Choroid plexus epithelial cell (primary cell): Measurements from ENCODE around the gene CDK8.
"Not testable (repeated sequence)": the region's sequence is repeated elsewhere in the genome, so short reads cannot be mapped to it uniquely, and the experiment has no call there.

ENCODE experiments used
- DNase-seq: peaks from one replicate; pipeline ENCODE4 v3.0.0-alpha.2; 2010; ENCODE audit warnings: low read depth
- H3K4me3 ChIP-seq: 2 replicates; pipeline ENCODE4 v1.5.1; 2011; ENCODE audit warnings: low read depth, mild to moderate bottlenecking, control low read depth, low read length, moderate library complexity
- TF ChIP-seq, protein P1 (sequence below): conservative IDR thresholded peaks from 2 replicates; pipeline ENCODE4 v1.5.1; 2011; ENCODE audit warnings: low read depth, mild to moderate bottlenecking, control low read depth, inconsistent platforms, low read length, moderate library complexity

Gene CDK8

GRCh38 chr13:26266311-26266710 is 12.4 kb downstream of the CDK8 start:
- TF ChIP-seq, protein P1, sequence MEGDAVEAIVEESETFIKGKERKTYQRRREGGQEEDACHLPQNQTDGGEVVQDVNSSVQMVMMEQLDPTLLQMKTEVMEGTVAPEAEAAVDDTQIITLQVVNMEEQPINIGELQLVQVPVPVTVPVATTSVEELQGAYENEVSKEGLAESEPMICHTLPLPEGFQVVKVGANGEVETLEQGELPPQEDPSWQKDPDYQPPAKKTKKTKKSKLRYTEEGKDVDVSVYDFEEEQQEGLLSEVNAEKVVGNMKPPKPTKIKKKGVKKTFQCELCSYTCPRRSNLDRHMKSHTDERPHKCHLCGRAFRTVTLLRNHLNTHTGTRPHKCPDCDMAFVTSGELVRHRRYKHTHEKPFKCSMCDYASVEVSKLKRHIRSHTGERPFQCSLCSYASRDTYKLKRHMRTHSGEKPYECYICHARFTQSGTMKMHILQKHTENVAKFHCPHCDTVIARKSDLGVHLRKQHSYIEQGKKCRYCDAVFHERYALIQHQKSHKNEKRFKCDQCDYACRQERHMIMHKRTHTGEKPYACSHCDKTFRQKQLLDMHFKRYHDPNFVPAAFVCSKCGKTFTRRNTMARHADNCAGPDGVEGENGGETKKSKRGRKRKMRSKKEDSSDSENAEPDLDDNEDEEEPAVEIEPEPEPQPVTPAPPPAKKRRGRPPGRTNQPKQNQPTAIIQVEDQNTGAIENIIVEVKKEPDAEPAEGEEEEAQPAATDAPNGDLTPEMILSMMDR: no peak
- DNase-seq: no peak
- H3K4me3 ChIP-seq: no peak overlapping the region

GRCh38 chr13:26270707-26271106 is 16.8 kb downstream of the CDK8 start:
- DNase-seq: no peak
- TF ChIP-seq, protein P1: no peak
- no peak overlapping the region for H3K4me3 ChIP-seq

DNA sequence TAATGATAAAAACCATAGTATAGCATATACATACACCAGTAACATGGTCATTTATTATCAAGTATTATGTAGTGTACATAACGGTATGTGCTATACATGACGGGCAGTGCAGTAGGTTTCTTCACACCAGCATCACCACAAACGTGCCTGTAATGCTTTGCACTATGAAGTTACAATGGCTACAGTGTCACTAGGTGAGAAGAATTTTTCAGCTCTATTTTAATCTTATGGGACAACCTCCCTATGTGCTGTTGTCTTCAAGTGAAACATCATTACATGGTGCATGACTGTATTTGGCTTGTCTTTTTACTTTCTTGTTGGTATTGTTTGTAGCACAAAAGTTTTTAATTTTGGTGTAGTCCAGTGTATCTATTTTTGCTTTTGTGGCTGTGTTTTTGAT is 18.7 kb downstream of the CDK8 start:
- no peak for DNase-seq
- no peak overlapping the region for H3K4me3 ChIP-seq
- TF ChIP-seq, protein P1: no peak

- DNase-seq: peak; percentile 33
- H3K4me3 ChIP-seq: no peak overlapping the region
- TF ChIP-seq, protein P1: no peak
Measured at GRCh38 chr13:26280295-26280694, 26.4 kb downstream of the CDK8 start.

DNA sequence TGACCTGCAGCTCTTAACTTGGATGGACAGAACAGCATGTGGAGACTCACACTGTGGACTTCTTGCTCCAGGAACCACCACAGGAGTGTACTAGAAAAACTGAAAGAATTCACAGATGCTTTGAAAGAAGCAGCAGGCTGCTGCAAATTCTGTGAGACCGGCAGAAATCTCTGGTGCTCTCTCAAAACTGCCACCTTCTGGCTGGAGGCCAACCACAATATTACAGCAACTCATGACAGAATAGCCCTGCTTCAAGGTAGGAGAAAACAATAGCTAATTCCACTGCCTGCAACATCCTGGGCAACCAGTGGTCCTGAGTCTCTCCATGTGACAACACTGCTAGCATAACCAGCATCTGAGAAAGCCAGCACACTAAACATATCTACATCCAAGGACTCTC is 26.9 kb downstream of the CDK8 start:
- H3K4me3 ChIP-seq: no peak overlapping the region
- TF ChIP-seq, protein P1: no peak
- DNase-seq: peak; percentile 43

DNA sequence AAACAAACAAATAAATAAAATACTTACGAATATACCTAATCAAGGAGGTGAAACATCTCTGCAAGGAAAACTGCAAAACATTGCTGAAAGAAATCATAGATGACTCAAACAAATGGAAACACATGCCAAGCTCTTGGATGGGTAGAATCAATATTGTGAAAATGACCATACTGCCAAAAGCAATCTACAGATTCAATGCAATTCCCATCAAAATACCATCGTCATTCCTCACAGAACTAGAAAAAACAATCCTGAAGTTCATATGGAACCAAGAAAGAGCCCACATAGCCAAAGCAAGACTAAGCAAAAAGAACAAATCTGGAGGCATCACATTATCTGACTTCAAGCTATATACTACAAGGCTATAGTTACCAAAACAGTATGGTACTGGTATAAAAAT is 32.0 kb downstream of the CDK8 start:
- H3K4me3 ChIP-seq, DNase-seq: not testable (repeated sequence)

DNA sequence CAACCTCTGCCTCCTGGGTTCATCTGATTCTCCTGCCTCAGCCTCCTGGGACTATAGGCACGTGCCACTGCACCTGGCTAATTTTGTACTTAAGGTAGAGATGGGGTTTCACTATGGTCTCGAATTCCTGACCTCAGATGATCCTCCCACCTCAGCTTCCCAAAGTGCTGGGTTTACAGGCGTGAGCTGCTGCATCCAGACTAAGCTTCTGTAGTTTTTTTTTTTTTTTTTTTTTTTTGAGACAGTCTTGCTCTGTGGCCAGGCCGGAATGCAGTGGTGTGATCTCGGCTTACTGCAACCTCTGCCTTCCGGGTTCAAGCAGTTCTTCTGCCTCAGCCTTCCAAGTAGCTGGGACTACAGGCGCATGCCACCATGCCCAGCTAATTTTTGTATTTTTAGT is 34.9 kb downstream of the CDK8 start:
- not testable (repeated sequence) for DNase-seq, H3K4me3 ChIP-seq

GRCh38 chr13:26295812-26296211 is 41.9 kb downstream of the CDK8 start:
- no peak for DNase-seq
- H3K4me3 ChIP-seq: no peak overlapping the region
- TF ChIP-seq, protein P1: no peak
